NCI-H1436 (cell line): ENCODE measurements around the gene KRTAP1-1.
"Not testable (repeated sequence)": the region's sequence is repeated elsewhere in the genome, so short reads cannot be mapped to it uniquely, and the experiment has no call there.

Experiments used
- DNase-seq: peaks from one replicate; lab custom pipeline; 2025; lab: John Stamatoyannopoulos, UW

Gene KRTAP1-1

DNA sequence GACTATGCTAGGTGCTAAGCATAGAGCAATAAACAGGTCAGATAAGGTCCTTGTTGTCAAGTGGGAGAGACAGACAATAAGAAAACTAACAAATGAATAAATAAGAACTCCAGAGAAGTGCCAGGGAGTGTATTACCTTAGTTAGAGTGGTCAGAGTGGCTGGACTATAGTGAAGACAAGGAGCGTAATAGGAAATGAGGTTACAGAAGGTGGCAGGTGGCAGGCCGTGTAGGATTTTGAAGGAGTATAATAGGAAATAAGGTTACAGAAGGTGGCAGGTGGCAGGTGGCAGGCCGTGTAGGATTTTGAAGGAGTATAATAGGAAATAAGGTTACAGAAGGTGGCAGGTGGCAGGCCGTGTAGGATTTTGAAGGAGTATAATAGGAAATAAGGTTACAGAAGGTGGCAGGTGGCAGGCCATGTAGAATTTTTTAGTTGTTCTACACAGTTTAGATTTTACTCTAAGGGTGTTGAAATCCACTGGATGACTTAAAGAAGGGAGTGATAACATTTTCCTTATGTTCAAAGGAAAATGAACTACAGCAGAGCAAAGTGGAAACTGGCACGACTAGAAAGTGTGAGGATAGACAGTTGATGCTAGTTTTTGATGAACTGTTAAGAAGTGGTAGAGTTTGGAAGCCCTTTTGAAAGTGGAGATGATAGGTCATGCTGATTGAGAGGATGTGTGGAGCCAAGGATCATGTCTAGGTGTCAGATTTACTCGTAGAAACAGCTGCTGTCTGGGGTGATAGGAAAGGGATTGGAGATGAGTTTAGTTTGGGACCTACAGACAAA, 28.7 kb downstream of the KRTAP1-1 start:
- DNase-seq, result no peak

- DNase-seq, result no peak
These were observed 30.8 kb downstream of the KRTAP1-1 start for GRCh38 chr17:41010441-41010840.

GRCh38 chr17:41009936-41010335, 31.3 kb downstream of the KRTAP1-1 start:
- no peak for DNase-seq

- peak; percentile 21 for DNase-seq
These were observed 31.9 kb downstream of the KRTAP1-1 start for GRCh38 chr17:41009301-41009760.

- peak; percentile 54 for DNase-seq
These were observed 32.4 kb downstream of the KRTAP1-1 start, which contains the start of gene KRTAP3-1 for GRCh38 chr17:41008811-41009210. Gene KRTAP3-1 (minus strand): TSS chr17:41009128. CDS start chr17:41009074, 54 bp downstream.

- peak; percentile 62 for DNase-seq
These were observed 36.9 kb downstream of the KRTAP1-1 start for GRCh38 chr17:41004397-41004796.

DNA sequence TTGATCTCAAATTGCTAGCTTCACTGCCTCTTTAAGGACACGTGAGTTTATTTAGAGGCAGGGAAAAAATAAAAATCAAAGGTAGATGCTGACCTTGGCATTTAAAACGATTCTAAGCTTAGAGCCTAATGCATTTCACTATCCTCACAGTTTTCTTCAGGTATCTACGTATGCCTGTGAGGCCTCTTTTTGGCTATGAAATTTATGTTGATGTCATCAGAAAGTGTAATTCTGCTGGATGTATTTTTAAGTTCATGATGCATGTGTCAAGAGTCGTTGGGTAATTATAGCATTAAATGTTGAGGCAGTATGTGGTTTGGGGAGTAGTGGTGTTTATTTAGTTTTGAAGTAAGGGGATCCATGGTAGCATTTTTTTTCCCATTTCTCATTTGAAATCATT, 37.3 kb downstream of the KRTAP1-1 start:
- peak; percentile 55 for DNase-seq

DNA sequence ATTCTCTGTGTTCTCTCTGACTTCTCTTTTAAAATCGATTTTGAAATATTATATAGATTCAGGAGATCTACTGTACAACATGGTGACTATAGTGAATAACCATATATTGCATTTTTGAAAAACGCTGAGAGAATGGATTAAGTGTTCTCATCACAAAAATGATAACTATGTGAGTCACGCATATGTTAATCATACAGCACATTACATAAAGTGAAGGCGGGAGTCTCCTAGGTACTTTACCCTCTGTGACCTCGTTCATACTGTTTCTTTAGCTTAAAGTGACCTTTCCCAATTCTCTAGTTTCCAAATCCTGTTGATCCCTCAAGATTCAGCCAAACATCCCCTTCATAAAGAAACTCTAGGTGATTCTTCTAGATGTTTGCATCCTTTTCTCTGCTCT, 38.4 kb downstream of the KRTAP1-1 start:
- DNase-seq, result no peak

DNA sequence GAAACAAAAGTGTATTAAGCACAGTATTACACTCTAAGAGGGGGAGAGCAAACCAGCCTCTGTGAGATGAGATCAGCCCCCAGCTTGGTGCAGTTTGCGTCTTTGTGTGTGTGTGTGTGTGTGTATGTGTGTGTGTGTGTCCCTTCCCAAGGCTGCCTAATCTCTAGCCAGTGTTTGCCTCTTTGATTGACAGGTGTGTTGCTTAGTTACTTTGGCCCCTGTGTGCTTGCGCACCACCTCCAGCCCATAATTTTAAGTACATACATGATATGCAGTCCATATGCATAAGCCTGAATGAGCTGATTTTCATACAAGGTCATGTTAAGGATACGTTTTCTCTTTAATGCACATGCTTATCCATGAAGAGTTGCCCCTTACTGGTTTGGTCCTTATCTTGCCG, 39.5 kb downstream of the KRTAP1-1 start:
- DNase-seq, result no peak

GRCh38 chr17:40999563-40999962, 41.7 kb downstream of the KRTAP1-1 start, which contains the start of gene KRTAP3-2:
Gene KRTAP3-2 (minus strand): TSS chr17:40999906. CDS start chr17:40999853, 53 bp downstream.
- not testable (repeated sequence) for DNase-seq

DNA sequence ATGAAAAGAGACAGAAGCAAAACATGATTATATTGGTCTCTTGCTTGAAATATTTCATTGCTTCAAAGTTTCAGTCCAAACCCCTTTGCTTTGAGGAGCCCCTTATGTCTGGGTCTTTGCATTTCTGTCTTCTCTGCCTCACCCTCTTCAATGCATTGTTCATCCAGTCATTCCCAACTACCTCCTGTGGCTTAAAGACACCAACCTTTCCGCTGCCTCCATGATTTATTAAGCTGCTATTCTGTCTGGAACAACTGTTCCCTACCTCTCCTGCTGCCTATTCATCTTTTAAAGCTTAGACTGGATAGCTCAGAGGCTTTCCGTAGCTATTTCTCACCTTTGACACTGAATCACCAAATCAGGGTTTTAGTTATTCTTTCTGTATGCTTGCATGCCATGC, 43.9 kb downstream of the KRTAP1-1 start:
- no peak for DNase-seq

DNA sequence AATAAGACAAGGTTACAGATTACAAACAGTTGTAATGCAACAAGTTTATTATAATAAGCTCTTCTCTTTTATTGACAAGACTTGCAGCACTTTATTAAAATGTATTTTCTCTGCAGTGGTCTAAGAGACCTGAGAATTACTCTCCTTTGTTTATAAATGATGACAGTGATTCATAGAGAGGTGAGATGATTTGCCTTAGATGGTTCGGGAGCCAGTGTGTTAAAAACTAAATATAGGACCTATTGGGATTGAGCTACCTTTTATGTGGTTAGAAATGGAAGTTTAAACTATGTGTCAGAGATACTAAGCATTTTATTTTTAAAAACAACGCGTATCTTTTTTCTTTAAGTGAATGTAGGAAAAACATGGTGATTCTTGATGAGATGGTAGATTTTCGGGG, 44.4 kb downstream of the KRTAP1-1 start:
- DNase-seq, result no peak

- no peak for DNase-seq
These were observed 46.1 kb downstream of the KRTAP1-1 start for GRCh38 chr17:40995116-40995515.

- DNase-seq, result peak; percentile 92
These were observed 47.4 kb downstream of the KRTAP1-1 start, which contains the start of gene KRTAP3-3 for GRCh38 chr17:40993839-40994238. Gene KRTAP3-3 (minus strand): TSS chr17:40994164. CDS start chr17:40994097, 67 bp downstream.

GRCh38 chr17:40993084-40993483, 48.2 kb downstream of the KRTAP1-1 start:
- DNase-seq, result no peak

DNA sequence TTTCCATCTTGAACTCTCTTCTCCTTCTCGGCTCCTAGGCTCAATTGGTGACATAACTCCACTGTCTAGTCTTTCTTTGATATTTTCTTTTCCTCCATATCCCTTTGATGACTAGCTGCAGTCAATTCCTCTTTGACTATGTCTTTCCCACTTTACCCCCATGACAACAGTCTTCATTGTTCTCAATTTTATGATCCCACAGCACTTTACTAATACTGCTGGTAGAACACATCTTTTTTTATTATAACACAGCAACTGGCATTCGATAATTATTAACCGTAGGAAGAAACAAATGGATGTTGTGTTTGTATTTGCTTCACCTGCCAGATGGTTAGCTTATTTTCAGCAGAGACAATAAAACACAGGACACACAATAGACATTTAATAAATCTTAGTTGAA, 48.6 kb downstream of the KRTAP1-1 start:
- DNase-seq, result no peak
